GM23338 (cell line): ENCODE measurements around the gene MEFV. TPM values are rescaled to one million over a fixed set of nuclear protein-coding genes. Genes with fewer than 3 reads are reported as not detected.

Experiments
- ATAC-seq: fragments of 200-7000 bp; cut with Tn5 transposase; 3 replicates; pipeline ENCODE4 v1.9.1; 2020
- DNase-seq: peaks from one replicate; pipeline ENCODE4 v3.0.0-alpha.2; 2015; ENCODE audit warnings: low spot score
- H2AFZ ChIP-seq: fragments of 200-600 bp; sonication (generic); 2 replicates; pipeline ENCODE4 v1.8.0; 2016; ENCODE audit warnings: antibody characterized with exemption, mild to moderate bottlenecking, moderate library complexity
- H3F3A ChIP-seq: fragments of 200-600 bp; sonication (generic); replicated peaks from 2 replicates; pipeline ENCODE4 v1.8.0; 2017; ENCODE audit warnings: antibody characterized with exemption, mixed run types, low read depth
- H3K27ac ChIP-seq: fragments of 200-600 bp; sonication (generic); 2 replicates; pipeline ENCODE4 v1.6.1; 2016; ENCODE audit warnings: low read depth
- H3K27me3 ChIP-seq: fragments of 200-600 bp; sonication (generic); 2 replicates; pipeline ENCODE4 v1.8.0; 2016; ENCODE audit warnings: mild to moderate bottlenecking, mixed run types, moderate library complexity; ENCODE audit not compliant: insufficient read depth
- H3K36me3 ChIP-seq: fragments of 200-600 bp; sonication (generic); 2 replicates; pipeline ENCODE4 v1.8.0; 2016; ENCODE audit warnings: mild to moderate bottlenecking; ENCODE audit not compliant: insufficient read depth
- H3K4me1 ChIP-seq: fragments of 200-600 bp; sonication (generic); 2 replicates; pipeline ENCODE4 v1.8.0; 2016; ENCODE audit warnings: mild to moderate bottlenecking, moderate library complexity; ENCODE audit not compliant: insufficient read depth
- H3K4me2 ChIP-seq: fragments of 200-600 bp; sonication (generic); 2 replicates; pipeline ENCODE4 v1.7.1; 2017; ENCODE audit warnings: mixed run types
- H3K4me3 ChIP-seq: fragments of 200-600 bp; sonication (generic); 2 replicates; pipeline ENCODE4 v1.6.1; 2016; ENCODE audit warnings: mixed run types
- H3K79me2 ChIP-seq: fragments of 200-600 bp; sonication (generic); replicated peaks from 2 replicates; pipeline ENCODE4 v1.8.0; 2017; ENCODE audit warnings: mild to moderate bottlenecking; ENCODE audit not compliant: insufficient read depth
- H3K9me2 ChIP-seq: fragments of 200-600 bp; sonication (generic); 2 replicates; pipeline ENCODE4 v1.8.0; 2017; ENCODE audit not compliant: insufficient read depth
- H4K20me1 ChIP-seq: fragments of 200-600 bp; sonication (generic); replicated peaks from 2 replicates; pipeline ENCODE4 v1.8.0; 2017; ENCODE audit warnings: mild to moderate bottlenecking; ENCODE audit not compliant: insufficient read depth
- H3K27ac Mint-ChIP-seq: 2 replicates; pipeline ENCODE4 v1.8.0; 2020; ENCODE audit warnings: inconsistent platforms, mild to moderate bottlenecking, moderate library complexity, mixed read lengths
- H3K27me3 Mint-ChIP-seq: 3 replicates; pipeline ENCODE4 v1.8.0; 2022; ENCODE audit warnings: low read depth, mild to moderate bottlenecking, moderate library complexity, mixed read lengths, inconsistent platforms; ENCODE audit not compliant: insufficient read depth, poor library complexity
- H3K36me3 Mint-ChIP-seq: 3 replicates; pipeline ENCODE4 v1.8.0; 2021; ENCODE audit warnings: low read depth, mild to moderate bottlenecking, inconsistent platforms, moderate library complexity, mixed read lengths
- H3K4me1 Mint-ChIP-seq: 3 replicates; pipeline ENCODE4 v1.8.0; 2020; ENCODE audit warnings: mild to moderate bottlenecking, inconsistent platforms, mixed read lengths
- H3K4me3 Mint-ChIP-seq: 3 replicates; pipeline ENCODE4 v1.8.0; 2021; ENCODE audit warnings: moderate library complexity, mild to moderate bottlenecking, inconsistent platforms, mixed read lengths
- H3K9me3 Mint-ChIP-seq: 3 replicates; pipeline ENCODE4 v1.8.0; 2020; ENCODE audit warnings: moderate library complexity, mild to moderate bottlenecking, inconsistent platforms, mixed read lengths
- CREB1 ChIP-seq: fragments of 250-450 bp; sonication (Bioruptor Pico); IDR thresholded peaks from 2 replicates; pipeline ENCODE4 v1.5.0; 2020; ENCODE audit warnings: low read depth, mild to moderate bottlenecking, moderate library complexity
- ETS1 ChIP-seq: IDR thresholded peaks from 2 replicates; pipeline ENCODE4 v1.6.1; 2016; ENCODE audit warnings: antibody characterized with exemption
- EZH2phosphoT487 ChIP-seq: fragments of 200-600 bp; sonication (generic); IDR thresholded peaks from one replicate; pipeline ENCODE4 v1.8.1; 2018; ENCODE audit warnings: antibody characterized with exemption; ENCODE audit not compliant: unreplicated experiment
- NANOG ChIP-seq: IDR thresholded peaks from 2 replicates; pipeline ENCODE4 v1.6.1; 2016; ENCODE audit warnings: antibody characterized with exemption, borderline replicate concordance
- POLR2AphosphoS5 ChIP-seq: IDR thresholded peaks from 2 replicates; pipeline ENCODE4 v1.6.1; 2016; ENCODE audit warnings: antibody characterized with exemption, low read depth
- REST ChIP-seq: IDR thresholded peaks from one replicate; pipeline ENCODE4 v1.6.1; 2018; ENCODE audit warnings: antibody characterized with exemption; ENCODE audit not compliant: unreplicated experiment
- STAT1 ChIP-seq: IDR thresholded peaks from one replicate; pipeline ENCODE4 v1.6.1; 2016; ENCODE audit warnings: antibody characterized with exemption; ENCODE audit not compliant: unreplicated experiment
- ZNF114 ChIP-seq: fragments of 250-450 bp; sonication (Bioruptor Pico); IDR thresholded peaks from 2 replicates; pipeline ENCODE4 v1.5.0; 2020; ENCODE audit warnings: mild to moderate bottlenecking, moderate library complexity
- ZNF331 ChIP-seq: fragments of 250-450 bp; sonication (Bioruptor Pico); IDR thresholded peaks from 2 replicates; pipeline ENCODE4 v1.5.0; 2020; ENCODE audit warnings: low read depth, mild to moderate bottlenecking, moderate library complexity
- polyA plus RNA-seq: library from polyadenylated mRNA; unstranded; fragments of >200 nt; fragmentation: Nextera tagmentation; extraction: Ambion mirVana; gene quantifications from 2 replicates; pipeline ENCODE4 v1.2.1, GENCODE V29; 2016
- total RNA-seq: library from RNA; depleted of rRNA; stranded (reverse); fragments of >200 nt; shearing (Covaris generic); gene quantifications from 2 replicates; pipeline ENCODE4 v1.2.3, GENCODE V29; 2014
- TF ChIP-seq, protein P1 (sequence below): fragments of 250-450 bp; sonication (Bioruptor Pico); IDR thresholded peaks from 2 replicates; pipeline ENCODE4 v1.5.0; 2020; ENCODE audit warnings: mild to moderate bottlenecking, moderate library complexity
- TF ChIP-seq, protein P2 (sequence below), 2 experiments: fragments of 200-600 bp in 1 of 2; sonication (generic) in 1 of 2; conservative IDR thresholded peaks; 2 replicates each; pipeline versions ENCODE4 v1.5.1 to v1.6.1; 2016 to 2017; ENCODE audit warnings: antibody characterized with exemption in 2 of 2, low read depth in 2 of 2, mild to moderate bottlenecking in 2 of 2, moderate library complexity in 1 of 2

Gene MEFV
- total and polyA plus RNA-seq, 2 experiments from 2014 or later, result 0.07 TPM; not detected in 1

DNA sequence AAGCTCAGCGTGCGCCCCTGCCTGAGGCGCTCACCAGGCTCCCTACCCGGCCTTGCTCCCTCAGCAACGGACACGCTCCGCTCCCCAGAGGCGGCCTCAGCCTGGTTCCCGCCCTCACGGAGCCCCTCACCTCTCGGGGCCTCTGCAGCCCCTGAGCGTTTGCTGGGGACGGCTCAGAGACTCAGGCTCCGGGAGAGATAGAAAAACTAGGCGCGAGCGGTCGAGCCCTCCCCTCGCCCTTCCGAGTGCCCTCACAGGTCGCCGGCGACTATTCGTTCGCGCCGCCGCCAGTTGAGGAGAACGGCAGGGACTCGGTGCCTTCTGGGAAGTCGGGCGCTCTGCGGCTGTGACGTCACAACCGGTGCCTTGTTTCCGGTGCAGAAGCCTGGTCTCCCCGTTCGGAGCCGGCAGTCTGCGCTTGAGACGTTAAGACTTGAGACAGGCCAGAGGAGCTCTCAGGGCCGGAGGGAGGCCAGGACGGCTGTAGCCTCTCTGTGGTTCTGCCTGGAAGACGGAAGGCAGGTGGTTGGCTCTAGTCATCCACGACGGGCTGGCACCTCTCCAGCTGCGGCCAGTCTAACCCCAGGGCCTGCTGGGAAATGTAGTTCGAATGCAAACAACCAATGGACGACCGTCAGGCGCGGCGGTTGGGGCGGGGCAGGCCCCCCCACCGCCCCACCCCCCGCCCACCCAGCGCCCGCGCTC lies 21.4 kb downstream of the MEFV start, which contains the start of gene ZNF200:
Gene ZNF200, minus strand, starts transcription at position 302 of the 705 bp plus-strand sequence. CDS start 1,403 bp downstream, outside the sequence.
- peak within 1 kb of the TSS; percentile 76 for H3K27ac Mint-ChIP-seq
- peaks cover 12% of the 10 kb centered on the region for H3K27me3 Mint-ChIP-seq
- H3K27ac ChIP-seq, result peak within 1 kb of the TSS; percentile 79
- peak within 1 kb of the TSS; percentile 99 for H2AFZ ChIP-seq
- no peaks in the 10 kb centered on the region for H3K4me1 ChIP-seq
- H3K4me3 ChIP-seq, result peak within 1 kb of the TSS; percentile 99
- peak within 1 kb of the TSS; percentile 89 for H3K4me2 ChIP-seq
- H4K20me1 ChIP-seq, result no peaks in the 10 kb centered on the region
- peaks cover 10% of the 10 kb centered on the region for H3F3A ChIP-seq
- H3K79me2 ChIP-seq, result no peaks in the 10 kb centered on the region; the same call in 1 of the 2 replicates
- H3K9me3 Mint-ChIP-seq, result peaks cover 50% of the 10 kb centered on the region
- peak; percentile 98 for DNase-seq
- TF ChIP-seq EZH2phosphoT487 (no peak), NANOG (no peak), ZNF114 (CRISPR knock-in tag) (no peak), ZNF331 (CRISPR knock-in tag) (no peak), STAT1 (no peak), POLR2AphosphoS5 (peak; percentile 83), CREB1 (CRISPR knock-in tag) (peak; percentile 99), ETS1 (peak; percentile 90), REST (no peak)
- TF ChIP-seq, protein P1, sequence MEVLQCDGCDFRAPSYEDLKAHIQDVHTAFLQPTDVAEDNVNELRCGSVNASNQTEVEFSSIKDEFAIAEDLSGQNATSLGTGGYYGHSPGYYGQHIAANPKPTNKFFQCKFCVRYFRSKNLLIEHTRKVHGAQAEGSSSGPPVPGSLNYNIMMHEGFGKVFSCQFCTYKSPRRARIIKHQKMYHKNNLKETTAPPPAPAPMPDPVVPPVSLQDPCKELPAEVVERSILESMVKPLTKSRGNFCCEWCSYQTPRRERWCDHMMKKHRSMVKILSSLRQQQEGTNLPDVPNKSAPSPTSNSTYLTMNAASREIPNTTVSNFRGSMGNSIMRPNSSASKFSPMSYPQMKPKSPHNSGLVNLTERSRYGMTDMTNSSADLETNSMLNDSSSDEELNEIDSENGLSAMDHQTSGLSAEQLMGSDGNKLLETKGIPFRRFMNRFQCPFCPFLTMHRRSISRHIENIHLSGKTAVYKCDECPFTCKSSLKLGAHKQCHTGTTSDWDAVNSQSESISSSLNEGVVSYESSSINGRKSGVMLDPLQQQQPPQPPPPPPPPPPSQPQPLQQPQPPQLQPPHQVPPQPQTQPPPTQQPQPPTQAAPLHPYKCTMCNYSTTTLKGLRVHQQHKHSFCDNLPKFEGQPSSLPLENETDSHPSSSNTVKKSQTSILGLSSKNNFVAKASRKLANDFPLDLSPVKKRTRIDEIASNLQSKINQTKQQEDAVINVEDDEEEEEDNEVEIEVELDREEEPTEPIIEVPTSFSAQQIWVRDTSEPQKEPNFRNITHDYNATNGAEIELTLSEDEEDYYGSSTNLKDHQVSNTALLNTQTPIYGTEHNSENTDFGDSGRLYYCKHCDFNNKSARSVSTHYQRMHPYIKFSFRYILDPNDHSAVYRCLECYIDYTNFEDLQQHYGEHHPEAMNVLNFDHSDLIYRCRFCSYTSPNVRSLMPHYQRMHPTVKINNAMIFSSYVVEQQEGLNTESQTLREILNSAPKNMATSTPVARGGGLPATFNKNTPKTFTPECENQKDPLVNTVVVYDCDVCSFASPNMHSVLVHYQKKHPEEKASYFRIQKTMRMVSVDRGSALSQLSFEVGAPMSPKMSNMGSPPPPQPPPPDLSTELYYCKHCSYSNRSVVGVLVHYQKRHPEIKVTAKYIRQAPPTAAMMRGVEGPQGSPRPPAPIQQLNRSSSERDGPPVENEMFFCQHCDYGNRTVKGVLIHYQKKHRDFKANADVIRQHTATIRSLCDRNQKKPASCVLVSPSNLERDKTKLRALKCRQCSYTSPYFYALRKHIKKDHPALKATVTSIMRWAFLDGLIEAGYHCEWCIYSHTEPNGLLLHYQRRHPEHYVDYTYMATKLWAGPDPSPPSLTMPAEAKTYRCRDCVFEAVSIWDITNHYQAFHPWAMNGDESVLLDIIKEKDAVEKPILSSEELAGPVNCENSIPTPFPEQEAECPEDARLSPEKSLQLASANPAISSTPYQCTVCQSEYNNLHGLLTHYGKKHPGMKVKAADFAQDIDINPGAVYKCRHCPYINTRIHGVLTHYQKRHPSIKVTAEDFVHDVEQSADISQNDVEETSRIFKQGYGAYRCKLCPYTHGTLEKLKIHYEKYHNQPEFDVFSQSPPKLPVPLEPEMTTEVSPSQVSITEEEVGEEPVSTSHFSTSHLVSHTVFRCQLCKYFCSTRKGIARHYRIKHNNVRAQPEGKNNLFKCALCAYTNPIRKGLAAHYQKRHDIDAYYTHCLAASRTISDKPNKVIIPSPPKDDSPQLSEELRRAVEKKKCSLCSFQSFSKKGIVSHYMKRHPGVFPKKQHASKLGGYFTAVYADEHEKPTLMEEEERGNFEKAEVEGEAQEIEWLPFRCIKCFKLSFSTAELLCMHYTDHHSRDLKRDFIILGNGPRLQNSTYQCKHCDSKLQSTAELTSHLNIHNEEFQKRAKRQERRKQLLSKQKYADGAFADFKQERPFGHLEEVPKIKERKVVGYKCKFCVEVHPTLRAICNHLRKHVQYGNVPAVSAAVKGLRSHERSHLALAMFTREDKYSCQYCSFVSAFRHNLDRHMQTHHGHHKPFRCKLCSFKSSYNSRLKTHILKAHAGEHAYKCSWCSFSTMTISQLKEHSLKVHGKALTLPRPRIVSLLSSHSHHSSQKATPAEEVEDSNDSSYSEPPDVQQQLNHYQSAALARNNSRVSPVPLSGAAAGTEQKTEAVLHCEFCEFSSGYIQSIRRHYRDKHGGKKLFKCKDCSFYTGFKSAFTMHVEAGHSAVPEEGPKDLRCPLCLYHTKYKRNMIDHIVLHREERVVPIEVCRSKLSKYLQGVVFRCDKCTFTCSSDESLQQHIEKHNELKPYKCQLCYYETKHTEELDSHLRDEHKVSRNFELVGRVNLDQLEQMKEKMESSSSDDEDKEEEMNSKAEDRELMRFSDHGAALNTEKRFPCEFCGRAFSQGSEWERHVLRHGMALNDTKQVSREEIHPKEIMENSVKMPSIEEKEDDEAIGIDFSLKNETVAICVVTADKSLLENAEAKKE (CRISPR knock-in tag), result no peak
- TF ChIP-seq, protein P2, sequence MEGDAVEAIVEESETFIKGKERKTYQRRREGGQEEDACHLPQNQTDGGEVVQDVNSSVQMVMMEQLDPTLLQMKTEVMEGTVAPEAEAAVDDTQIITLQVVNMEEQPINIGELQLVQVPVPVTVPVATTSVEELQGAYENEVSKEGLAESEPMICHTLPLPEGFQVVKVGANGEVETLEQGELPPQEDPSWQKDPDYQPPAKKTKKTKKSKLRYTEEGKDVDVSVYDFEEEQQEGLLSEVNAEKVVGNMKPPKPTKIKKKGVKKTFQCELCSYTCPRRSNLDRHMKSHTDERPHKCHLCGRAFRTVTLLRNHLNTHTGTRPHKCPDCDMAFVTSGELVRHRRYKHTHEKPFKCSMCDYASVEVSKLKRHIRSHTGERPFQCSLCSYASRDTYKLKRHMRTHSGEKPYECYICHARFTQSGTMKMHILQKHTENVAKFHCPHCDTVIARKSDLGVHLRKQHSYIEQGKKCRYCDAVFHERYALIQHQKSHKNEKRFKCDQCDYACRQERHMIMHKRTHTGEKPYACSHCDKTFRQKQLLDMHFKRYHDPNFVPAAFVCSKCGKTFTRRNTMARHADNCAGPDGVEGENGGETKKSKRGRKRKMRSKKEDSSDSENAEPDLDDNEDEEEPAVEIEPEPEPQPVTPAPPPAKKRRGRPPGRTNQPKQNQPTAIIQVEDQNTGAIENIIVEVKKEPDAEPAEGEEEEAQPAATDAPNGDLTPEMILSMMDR (conservative IDR thresholded peaks at IDR 0.05; ENCODE audit: low read depth in 2 of 2), result no peak
- H3K36me3 ChIP-seq, result peaks cover 27% of the 10 kb centered on the region
- peak within 1 kb of the TSS; percentile 87 for H3K4me3 Mint-ChIP-seq
- no peaks in the 10 kb centered on the region for H3K27me3 ChIP-seq
- H3K4me1 Mint-ChIP-seq, result peaks cover 8% of the 10 kb centered on the region
- H3K36me3 Mint-ChIP-seq, result peaks cover 51% of the 10 kb centered on the region
- peak; percentile 97 for ATAC-seq
- peaks cover 10% of the 10 kb centered on the region; the same call in 1 of the 2 replicates for H3K9me2 ChIP-seq
